GM21529 (cell line): ENCODE measurements around the gene ITGB6.
A peak's percentile ranks its signal among the peaks of the same experiment; 100 is the strongest.

Source experiments
- ATAC-seq: cut with Tn5 transposase; IDR thresholded peaks from one replicate; pipeline ENCODE4 v1.9.1; 2021; ENCODE audit not compliant: unreplicated experiment

Gene ITGB6

GRCh38 chr2:160221391-160222276 lies 21.6 kb upstream of the ITGB6 start:
- no peak for ATAC-seq

- ATAC-seq: no peak
Measured at GRCh38 chr2:160220545-160221009, 20.5 kb upstream of the ITGB6 start.

DNA sequence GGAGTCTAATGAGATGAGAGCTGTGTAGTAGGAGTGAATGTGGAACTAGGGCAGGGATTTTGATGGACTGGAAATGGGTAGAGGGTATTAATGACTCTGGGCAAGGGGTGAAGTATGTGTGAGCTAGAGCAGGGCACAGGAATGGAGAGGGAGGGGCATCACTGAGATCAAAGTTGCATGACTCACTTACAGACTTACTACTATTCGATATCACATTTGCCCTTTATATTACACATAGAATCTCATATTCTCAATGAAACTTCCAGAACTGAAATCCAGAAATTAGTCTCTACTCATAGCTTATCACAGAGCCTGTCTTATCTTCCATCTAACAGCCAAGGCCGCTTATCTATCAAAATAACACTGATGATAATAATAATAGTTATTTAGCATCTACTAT lies 20.0 kb upstream of the ITGB6 start:
- ATAC-seq: no peak

DNA sequence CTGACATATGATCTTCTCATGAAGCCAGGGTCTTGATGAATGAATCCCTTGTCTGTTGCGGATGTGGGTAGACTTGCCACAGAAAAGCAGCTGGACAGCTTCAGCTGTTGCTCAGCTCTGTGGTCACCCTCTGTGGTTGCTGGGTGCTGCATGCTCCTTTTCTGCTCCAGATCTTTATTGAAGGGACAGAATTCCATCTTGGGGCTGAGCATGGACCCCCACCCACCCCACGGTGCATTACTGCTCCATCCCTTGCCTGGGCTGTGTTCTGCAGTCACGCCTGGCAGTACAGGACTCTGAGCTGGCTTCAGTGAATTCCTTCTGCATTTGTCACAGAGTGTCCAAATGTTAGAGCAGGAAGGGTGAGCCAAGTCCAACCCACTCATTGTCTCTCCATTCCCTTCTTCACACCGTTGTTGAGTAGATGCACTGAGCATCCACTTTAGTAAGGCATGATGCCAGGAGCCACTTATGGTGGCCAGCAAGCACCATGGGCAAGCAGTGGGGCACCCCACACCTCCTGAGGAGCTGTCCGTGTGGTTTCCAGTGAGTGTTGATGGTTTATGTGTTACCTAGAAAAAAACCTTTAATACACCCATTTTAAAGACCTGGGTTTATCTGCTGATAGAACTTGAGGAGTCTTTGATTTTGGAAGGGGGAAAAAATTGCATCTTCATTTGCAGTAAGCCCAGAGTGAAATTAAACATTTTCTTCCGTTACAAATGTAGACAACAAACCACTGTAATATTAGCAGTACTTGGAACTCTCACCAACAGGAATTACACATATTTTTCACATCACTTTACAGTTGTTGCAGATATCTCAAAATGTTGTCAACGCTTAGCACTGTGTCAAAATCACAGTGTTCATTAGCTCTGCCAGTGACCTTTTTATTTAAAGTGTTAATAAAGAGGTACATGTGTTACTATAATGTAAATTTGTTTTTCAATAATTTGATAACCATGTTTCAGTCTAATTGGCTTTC lies 14.7 kb upstream of the ITGB6 start:
- ATAC-seq: no peak

DNA sequence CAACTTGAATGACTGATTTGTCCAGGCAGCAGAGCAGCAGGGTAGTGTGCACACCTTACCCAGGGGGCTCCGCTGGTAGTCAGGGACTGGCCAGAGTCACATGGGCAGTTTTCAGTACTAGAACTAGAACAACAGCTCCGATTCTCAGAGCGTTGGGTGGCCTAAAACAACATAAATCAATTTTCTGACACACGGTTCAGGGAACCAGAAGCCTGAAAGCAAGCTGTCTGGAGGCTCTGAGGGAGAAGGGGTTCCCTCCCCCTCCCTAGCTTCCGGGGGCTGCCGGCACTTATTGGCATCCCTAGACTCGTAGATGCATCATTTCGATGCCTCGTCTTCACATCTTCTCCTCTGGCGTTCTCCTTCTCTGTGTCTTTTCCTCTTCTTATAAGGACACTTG lies 13.4 kb upstream of the ITGB6 start:
- no peak for ATAC-seq

DNA sequence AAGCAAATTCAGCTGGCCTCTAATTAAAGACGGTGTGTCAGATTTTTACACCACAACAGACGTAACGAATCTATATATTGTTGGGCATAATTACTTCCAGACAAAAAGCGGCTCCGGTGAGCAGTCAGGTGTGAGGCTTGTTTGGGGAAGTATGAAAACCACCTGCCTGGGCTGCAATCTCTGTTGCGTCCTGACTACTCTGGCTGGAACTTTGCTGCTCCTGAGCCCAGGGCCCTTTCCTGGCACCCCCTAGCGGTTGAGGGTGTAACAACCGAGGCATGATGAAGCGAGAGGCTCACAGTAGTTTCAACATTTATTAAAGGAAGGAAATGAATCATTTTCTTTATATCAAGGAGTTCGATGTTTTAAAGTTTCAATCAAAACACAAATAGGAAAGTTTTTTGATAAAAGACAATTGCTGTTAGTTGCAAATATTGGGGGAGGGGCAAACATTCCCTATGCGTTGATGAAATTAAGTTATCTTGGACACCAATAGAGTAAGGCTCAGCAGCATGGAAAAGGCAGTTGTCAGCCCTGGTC lies 10.6 kb upstream of the ITGB6 start:
- peak; percentile 94 for ATAC-seq

GRCh38 chr2:160209516-160209856 lies 9.4 kb upstream of the ITGB6 start:
- no peak for ATAC-seq

DNA sequence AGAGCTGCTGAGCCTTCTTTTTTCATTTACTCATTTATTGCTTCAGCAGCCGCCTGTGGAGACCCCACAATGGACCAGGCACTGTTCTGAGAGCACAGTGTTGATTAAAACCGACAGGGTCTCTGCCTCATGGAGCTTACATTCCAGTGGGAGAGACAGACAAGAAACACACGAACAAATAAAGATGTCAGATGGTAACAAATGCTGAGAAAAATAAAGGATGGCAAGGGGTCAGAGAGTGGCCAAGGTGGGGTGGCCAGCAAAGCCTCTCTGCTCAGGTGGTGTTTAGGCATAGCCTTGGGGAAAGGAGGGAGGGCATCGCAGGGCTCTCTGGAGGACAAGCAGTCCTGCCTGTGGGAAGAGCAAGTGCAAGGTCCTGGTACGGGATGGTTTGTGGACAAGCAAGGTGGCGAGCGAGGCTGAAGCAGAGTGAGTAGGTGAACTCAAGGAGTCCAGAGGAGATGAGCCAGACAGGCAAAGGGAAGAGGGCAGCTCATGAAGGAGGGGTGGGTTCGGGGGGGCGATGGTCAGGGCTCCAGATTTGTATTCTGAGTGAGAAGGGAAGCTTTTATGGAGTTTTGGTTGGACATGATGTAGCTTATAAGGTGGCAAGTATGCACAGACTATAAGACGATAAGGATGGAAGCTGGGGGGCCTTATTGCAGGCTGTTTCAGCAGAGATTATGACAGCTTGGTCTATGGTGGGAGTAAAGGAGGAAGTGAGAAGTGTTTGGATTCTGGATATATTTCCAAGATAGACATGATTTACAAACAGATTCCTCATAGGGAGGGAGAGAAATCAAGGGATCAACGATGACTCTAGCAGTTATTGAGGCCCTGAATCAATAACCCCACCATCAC lies 8.8 kb upstream of the ITGB6 start:
- no peak for ATAC-seq

DNA sequence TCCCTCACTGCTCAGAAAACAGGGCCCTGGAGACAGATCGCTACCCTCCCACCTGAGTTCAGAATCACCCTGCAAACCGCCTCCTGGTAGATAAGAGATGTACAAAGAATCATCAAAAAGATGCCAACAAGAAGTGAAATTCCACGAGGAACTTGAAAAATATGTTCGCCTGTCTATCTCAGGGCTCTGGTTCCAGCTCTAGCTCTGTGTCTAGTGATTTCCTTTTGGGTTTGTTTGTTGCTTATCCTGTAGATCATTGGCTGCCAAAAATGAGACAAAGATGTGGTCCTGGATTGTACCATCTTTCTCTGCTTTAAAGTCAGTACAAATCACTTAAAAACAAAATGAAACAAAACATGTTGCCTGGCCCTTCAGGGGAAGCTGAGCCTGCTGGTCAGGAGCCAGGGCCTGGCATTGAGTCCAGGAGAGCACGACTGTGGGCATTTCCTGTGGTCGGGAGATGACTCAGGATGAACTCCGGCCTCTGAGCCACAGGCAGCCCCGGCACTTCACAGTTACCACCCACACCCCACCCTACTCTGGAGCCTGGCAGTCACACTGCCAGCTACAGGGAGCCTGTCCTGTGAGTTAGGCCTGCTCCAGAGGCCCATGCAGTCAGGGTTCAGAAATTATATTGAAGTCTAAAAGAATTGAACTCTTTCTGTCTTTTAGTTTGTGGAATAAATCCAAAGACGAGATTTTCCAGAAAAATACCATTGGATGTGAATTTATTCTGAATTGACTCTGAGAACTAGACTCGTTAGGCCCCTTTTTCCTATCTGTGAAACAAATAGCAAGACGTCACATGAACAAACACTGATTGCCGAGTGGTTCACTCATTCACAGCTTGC lies 8.0 kb upstream of the ITGB6 start:
- ATAC-seq: peak; percentile 33

DNA sequence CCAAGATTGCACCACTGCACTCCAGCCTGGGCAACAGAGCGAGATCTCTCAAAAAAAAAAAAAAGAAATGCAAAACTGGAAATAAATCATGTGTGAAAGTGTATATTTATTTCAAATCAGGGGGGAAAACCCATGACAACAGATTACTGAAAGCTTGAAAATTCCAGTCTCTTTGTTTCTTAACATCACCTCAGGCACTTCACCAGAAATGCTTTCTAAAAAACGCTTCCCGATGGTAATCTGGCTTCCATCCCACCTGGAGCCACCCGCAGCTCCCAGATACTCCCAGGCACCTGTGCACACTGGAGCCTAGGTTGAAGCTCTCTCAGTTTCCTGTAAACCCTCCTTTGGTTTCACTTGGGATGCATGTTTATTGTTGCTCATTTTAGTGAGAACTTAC lies 7.2 kb upstream of the ITGB6 start:
- ATAC-seq: no peak

GRCh38 chr2:160206436-160206835 lies 6.4 kb upstream of the ITGB6 start:
- no peak for ATAC-seq

DNA sequence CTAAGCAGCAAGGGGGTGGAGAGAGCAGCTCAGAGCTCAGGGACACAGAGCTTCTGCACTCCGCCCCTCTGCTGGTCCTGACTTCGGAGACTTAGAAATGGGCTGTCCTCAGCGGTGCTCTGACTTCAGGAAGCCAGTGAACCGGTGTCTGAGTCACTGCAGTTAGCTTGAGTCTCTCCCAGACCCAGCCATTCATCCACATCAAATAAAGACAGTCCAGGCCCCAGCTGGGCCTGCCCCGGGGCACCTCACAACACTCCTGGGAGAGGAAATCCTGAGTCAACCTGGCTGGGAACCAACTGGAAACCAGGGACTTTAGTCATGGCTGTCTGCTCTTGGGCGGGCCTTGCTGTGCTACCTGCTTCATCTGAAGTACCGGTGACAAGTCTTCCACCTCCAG lies 5.4 kb upstream of the ITGB6 start:
- ATAC-seq: no peak

DNA sequence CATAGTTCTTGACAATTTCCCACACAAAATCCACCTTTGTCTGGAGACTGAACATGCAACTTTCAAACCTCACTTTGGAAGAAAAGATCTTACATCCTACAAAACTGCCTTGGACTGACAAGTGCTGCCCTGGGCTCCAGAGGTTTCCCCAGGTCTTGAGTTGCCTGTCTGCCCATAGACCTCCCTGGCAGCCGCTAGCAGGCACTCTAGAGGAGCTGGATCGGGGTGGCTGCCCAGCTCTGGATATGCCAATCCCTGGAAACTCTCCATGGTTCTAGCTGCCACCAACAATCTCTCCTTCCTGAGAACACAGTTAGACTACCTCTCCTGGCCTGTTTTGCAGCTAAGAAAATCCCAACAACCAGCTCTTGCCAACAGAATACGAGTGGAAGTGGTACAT lies 3.4 kb upstream of the ITGB6 start:
- ATAC-seq: no peak

GRCh38 chr2:160203007-160203406 lies 2.9 kb upstream of the ITGB6 start:
- no peak for ATAC-seq

DNA sequence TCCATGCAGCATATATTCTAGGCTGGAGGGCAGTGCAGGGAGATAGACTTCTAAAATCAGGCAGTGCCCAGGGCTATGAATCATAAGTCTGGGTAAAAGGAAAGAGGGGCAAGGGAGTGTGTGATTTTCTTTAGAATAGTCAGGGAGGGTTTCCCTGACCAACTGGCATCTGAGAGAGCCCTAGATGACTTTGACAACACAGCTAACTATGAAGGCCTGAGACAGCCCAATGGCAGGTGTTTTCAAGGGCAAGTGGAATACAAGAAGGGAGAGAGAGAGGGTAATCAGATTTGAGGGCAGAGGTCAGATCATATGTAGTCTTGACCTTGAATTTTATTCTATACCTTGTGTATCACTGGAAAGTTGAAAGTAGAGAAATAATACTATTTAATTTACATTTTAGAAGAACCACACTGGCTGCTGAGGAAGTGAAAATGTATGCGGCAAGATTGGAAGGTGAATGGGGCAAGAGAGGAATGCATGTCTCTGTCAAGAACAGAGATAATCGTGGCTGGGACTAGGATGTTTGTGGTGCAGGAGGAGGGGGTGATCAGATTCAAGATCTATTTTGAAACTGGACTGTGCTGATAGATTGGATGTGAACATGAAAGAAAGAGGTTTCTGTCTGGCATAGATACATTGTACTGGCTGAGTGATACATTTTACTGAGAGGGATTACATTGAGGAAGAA lies 1.9 kb upstream of the ITGB6 start:
- ATAC-seq: no peak

GRCh38 chr2:160200921-160201320 lies 849 bp upstream of the ITGB6 start:
- ATAC-seq: no peak

DNA sequence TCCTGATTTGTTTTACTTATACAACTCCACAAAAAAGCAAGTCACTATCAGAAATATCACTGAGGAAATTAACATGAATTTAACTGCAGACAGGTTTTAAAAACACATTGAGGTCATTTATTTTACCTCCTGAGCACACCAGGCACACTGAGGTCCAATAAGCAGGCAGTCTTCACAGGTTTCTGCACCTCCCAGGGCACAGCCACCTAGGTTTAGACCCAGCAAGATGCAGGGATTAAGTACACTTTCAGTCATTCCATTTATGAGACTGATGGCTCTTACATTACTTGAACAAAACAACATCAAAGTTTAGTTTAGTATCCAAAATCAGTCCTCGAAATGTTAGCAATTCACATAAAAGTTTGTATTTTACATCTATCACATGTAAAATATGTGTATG lies 1.0 kb downstream of the ITGB6 start:
- no peak for ATAC-seq

- no peak for ATAC-seq
Measured at GRCh38 chr2:160197587-160197986, 2.5 kb downstream of the ITGB6 start.

DNA sequence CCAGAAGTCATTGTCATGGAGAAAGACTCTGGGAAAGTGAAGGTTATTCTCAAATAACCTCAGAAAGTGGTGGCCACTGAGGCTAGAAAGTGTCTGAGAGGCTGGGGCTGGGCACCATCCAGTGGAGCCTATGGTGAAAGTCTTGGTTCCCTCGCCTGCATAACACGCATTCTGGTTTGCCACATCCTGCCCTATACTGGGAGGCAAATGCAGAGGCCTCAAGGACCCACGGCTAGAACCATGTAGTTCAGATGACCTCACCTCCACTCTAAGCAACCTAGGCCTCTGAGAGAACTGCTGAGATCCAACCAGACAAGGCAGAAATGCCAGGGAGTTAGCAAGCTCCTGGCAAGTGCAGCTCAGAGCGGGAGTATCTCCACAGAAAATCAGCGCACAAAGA lies 5.1 kb downstream of the ITGB6 start:
- no peak for ATAC-seq
